HepG2 (cell line): ENCODE results near the gene ATP8A2. TPM values are rescaled to one million over a fixed set of nuclear protein-coding genes. Genes with fewer than 3 reads are reported as not detected.

Experiments used
- ATAC-seq: fragments of 200-7000 bp; cut with Tn5 transposase; 3 replicates; pipeline ENCODE4 v1.9.1; 2020; ENCODE audit warnings: mild to moderate bottlenecking, moderate library complexity
- BruUV-seq: library from RNA; stranded (reverse); fragments of 400-500 nt; replicated peaks from 2 replicates; lab custom pipeline; 2021; lab: Mats Ljungman, UMichigan
- CTCF ChIA-PET: fragments of 300-600 bp; formaldehyde crosslinking; extraction: SDS; loops from one replicate; lab custom pipeline; 2021; ENCODE audit warnings: low total read pairs, inconsistent platforms, low intra/inter-chr PET ratio; lab: Yijun Ruan, JAX
- POLR2A ChIA-PET: fragments of 350-600 bp; sonication (Branson Sonifier 250); formaldehyde crosslinking; loops from one replicate; lab custom pipeline; 2020; ENCODE audit warnings: antibody characterized with exemption, inconsistent platforms; lab: Yijun Ruan, JAX
- DNase-seq: peaks from one replicate; pipeline ENCODE4 v3.0.0-alpha.2; 2015; ENCODE audit warnings: low spot score
- FAIRE-seq: peaks from 3 replicates; lab custom pipeline; 2011; peaks lifted over from hg19 to GRCh38; lab: Jason Lieb, UNC
- H2AFZ ChIP-seq: one replicate; pipeline ENCODE4 v1.6.1; 2011; ENCODE audit warnings: low read length, inconsistent platforms
- H3K27ac ChIP-seq: fragments of 300-600 bp; 3 replicates; pipeline ENCODE4 v1.8.0; 2011; ENCODE audit warnings: mixed run types, mild to moderate bottlenecking, mixed read lengths, low read length, inconsistent platforms; ENCODE audit not compliant: insufficient read depth; ENCODE audit errors: extremely low read length
- H3K27me3 ChIP-seq, 2 experiments: fragments of 200-600 bp in 1 of 2; 2 replicates in 1 of 2; 3 replicates in 1 of 2; pipeline versions ENCODE4 v1.6.0 to v1.8.0; 2011; ENCODE audit warnings: low read length in 2 of 2, mild to moderate bottlenecking in 2 of 2, moderate library complexity in 2 of 2, inconsistent platforms in 1 of 2; ENCODE audit not compliant: insufficient read depth in 2 of 2, control insufficient read depth in 1 of 2
- H3K36me3 ChIP-seq, 2 experiments: fragments of 200-600 bp in 1 of 2; replicated peaks in 1 of 2; 2 replicates in 1 of 2; 3 replicates in 1 of 2; pipeline versions ENCODE4 v1.5.1 to v1.8.0; 2011; ENCODE audit warnings: low read length in 2 of 2, inconsistent platforms in 1 of 2; ENCODE audit not compliant: insufficient read depth in 2 of 2, control insufficient read depth in 1 of 2
- H3K4me1 ChIP-seq: 2 replicates; pipeline ENCODE4 v1.5.1; 2012; ENCODE audit warnings: low read length, inconsistent platforms; ENCODE audit not compliant: insufficient read depth
- H3K4me2 ChIP-seq: 2 replicates; pipeline ENCODE4 v1.6.0; 2011; ENCODE audit warnings: low read depth, low read length, inconsistent platforms
- H3K4me3 ChIP-seq, 3 experiments: fragments of 200-600 bp in 1 of 3; sonication (generic), shearing (Covaris generic) in 1 of 3; replicated peaks in 1 of 3; 2 replicates each; pipeline ENCODE4 v1.5.1; 2011 to 2016; ENCODE audit warnings: low read length in 3 of 3, inconsistent platforms in 2 of 3, low read depth in 2 of 3, mild to moderate bottlenecking in 2 of 3, control low read depth in 1 of 3, mixed read lengths in 1 of 3; ENCODE audit not compliant: insufficient read depth in 1 of 3
- H3K79me2 ChIP-seq: one replicate; pipeline ENCODE4 v1.6.1; 2011; ENCODE audit warnings: low read length, inconsistent platforms; ENCODE audit not compliant: insufficient read depth
- H3K9ac ChIP-seq: 2 replicates; pipeline ENCODE4 v1.6.0; 2011; ENCODE audit warnings: mild to moderate bottlenecking, low read depth, low read length, inconsistent platforms; ENCODE audit not compliant: insufficient read depth
- H3K9me3 ChIP-seq: 2 replicates; pipeline ENCODE4 v1.5.1; 2012; ENCODE audit warnings: mild to moderate bottlenecking, low read length
- H4K20me1 ChIP-seq: 2 replicates; pipeline ENCODE4 v1.6.0; 2011; ENCODE audit warnings: inconsistent platforms, mild to moderate bottlenecking, low read length, moderate library complexity; ENCODE audit not compliant: insufficient read depth
- CREB1 ChIP-seq, 2 experiments: fragments of 450-650 bp in 1 of 2; IDR thresholded peaks; 2 replicates each; pipeline ENCODE4 v1.6.1; 2016 to 2017; ENCODE audit warnings: control low read depth in 1 of 2, mild to moderate bottlenecking in 1 of 2, missing compliant biosample characterization in 1 of 2, missing genetic modification characterization in 1 of 2
- HNF4G ChIP-seq, 2 experiments: sonication (generic) in 1 of 2; formaldehyde crosslinking in 1 of 2; IDR thresholded peaks; 2 replicates each; pipeline versions ENCODE4 v1.4.0 to v1.6.1; 2011 to 2020; ENCODE audit warnings: borderline replicate concordance in 2 of 2, low read depth in 2 of 2, mild to moderate bottlenecking in 2 of 2, low read length in 1 of 2, missing genetic modification reagents in 1 of 2, moderate library complexity in 1 of 2
- MED13 ChIP-seq: sonication (generic); formaldehyde crosslinking; IDR thresholded peaks from 2 replicates; pipeline ENCODE4 v1.5.0; 2020; ENCODE audit warnings: missing genetic modification reagents
- NCOR1 ChIP-seq: fragments of 200-600 bp; sonication (generic); IDR thresholded peaks from 2 replicates; pipeline ENCODE4 v1.7.0; 2017; ENCODE audit warnings: antibody characterized with exemption, low read length, borderline replicate concordance
- PLRG1 ChIP-seq: fragments of 450-650 bp; conservative IDR thresholded peaks from 2 replicates; pipeline ENCODE4 v1.6.1; 2016
- RBM39 ChIP-seq: fragments of 200-400 bp; formaldehyde crosslinking; IDR thresholded peaks from one replicate; pipeline ENCODE4 v1.6.1; 2018; ENCODE audit warnings: antibody characterized with exemption, mild to moderate bottlenecking, low read depth, low read length; ENCODE audit not compliant: poor library complexity, severe bottlenecking
- SMARCE1 ChIP-seq: fragments of 450-650 bp; IDR thresholded peaks from 2 replicates; pipeline ENCODE4 v1.6.1; 2017; ENCODE audit warnings: borderline replicate concordance
- TBL1XR1 ChIP-seq: fragments of 150-350 bp; IDR thresholded peaks from 2 replicates; pipeline ENCODE4 v1.6.1; 2014; ENCODE audit warnings: borderline replicate concordance, low read length; ENCODE audit not compliant: partially characterized antibody
- ZNF12 ChIP-seq: sonication (generic); formaldehyde crosslinking; IDR thresholded peaks from 2 replicates; pipeline ENCODE4 v1.5.0; 2020; ENCODE audit warnings: missing genetic modification reagents
- ZNF20 ChIP-seq: sonication (generic); formaldehyde crosslinking; IDR thresholded peaks from 2 replicates; pipeline ENCODE4 v1.4.0; 2020; ENCODE audit warnings: mild to moderate bottlenecking, moderate library complexity, missing genetic modification reagents
- ZNF24 ChIP-seq: fragments of 450-650 bp; IDR thresholded peaks from 2 replicates; pipeline ENCODE4 v1.6.1; 2017; ENCODE audit warnings: antibody characterized with exemption, mild to moderate bottlenecking
- ZNF451 ChIP-seq: sonication (generic); formaldehyde crosslinking; IDR thresholded peaks from 2 replicates; pipeline ENCODE4 v1.5.0; 2020; ENCODE audit warnings: mild to moderate bottlenecking, missing genetic modification reagents
- WGBS: methylation state at CpG from one replicate; pipeline ENCODE4 v1.1.6; 2017; ENCODE audit warnings: low lambda C conversion rate; 5-methylcytosine and 5-hydroxymethylcytosine counted together
- in situ Hi-C: cut with HindIII; loops from 2 replicates; pipeline ENCODE4 v1.10.0; 2017; ENCODE audit warnings: low pct_unique_long_range_greater_than_20kb; ENCODE audit not compliant: extremely low pct_ligation_motif_present
- intact Hi-C: fragments of 100-400 bp; cut with micrococcal nuclease; formaldehyde crosslinking; loops from one replicate; pipeline ENCODE4 v1.10.0; 2022; ENCODE audit not compliant: unreplicated experiment
- polyA plus RNA-seq, 8 experiments: library from polyadenylated mRNA; depleted of rRNA in 3 of 8; stranded (reverse) in 7 of 8; unstranded in 1 of 8; fragments of >200 nt; fragmentation: Illumina TruSeq in 4 of 8; extraction: Trizol in 4 of 8; gene quantifications; 2 replicates each; pipeline versions ENCODE4 v1.2.1 to v1.2.3, GENCODE V29; 2011 to 2016; ENCODE audit warnings: low read depth in 4 of 8, missing spikeins in 1 of 8, mixed read lengths in 1 of 8; ENCODE audit not compliant: insufficient read depth in 1 of 8
- total RNA-seq, 5 experiments: library from RNA; depleted of rRNA; stranded (reverse); fragments of >200 nt; fragmentation: Illumina TruSeq; extraction: Trizol; gene quantifications; 2 replicates each; pipeline ENCODE4 v1.2.3, GENCODE V29; 2016; ENCODE audit warnings: low read depth in 1 of 5
- TF ChIP-seq, protein P1 (sequence below): sonication (generic); formaldehyde crosslinking; conservative IDR thresholded peaks from 2 replicates; pipeline ENCODE4 v1.4.0; 2020; ENCODE audit warnings: missing genetic modification reagents
- TF ChIP-seq, protein P2 (sequence below): sonication (generic); formaldehyde crosslinking; IDR thresholded peaks from 2 replicates; pipeline ENCODE4 v1.4.0; 2020; ENCODE audit warnings: mild to moderate bottlenecking, missing genetic modification reagents, borderline replicate concordance
- TF ChIP-seq, protein P3 (sequence below): sonication (generic); formaldehyde crosslinking; IDR thresholded peaks from 2 replicates; pipeline ENCODE4 v1.4.0; 2020; ENCODE audit warnings: missing genetic modification reagents
- TF ChIP-seq, protein P4 (sequence below): sonication (generic); formaldehyde crosslinking; conservative IDR thresholded peaks from 2 replicates; pipeline ENCODE4 v1.4.0; 2020; ENCODE audit warnings: missing genetic modification reagents

The ATP8A2 gene
- total and polyA plus RNA-seq, 2 of the 13 experiments (the other 11 are each of a cell fraction or from before 2014, with no cell fraction given) = 0.09 TPM; not detected in 1

DNA sequence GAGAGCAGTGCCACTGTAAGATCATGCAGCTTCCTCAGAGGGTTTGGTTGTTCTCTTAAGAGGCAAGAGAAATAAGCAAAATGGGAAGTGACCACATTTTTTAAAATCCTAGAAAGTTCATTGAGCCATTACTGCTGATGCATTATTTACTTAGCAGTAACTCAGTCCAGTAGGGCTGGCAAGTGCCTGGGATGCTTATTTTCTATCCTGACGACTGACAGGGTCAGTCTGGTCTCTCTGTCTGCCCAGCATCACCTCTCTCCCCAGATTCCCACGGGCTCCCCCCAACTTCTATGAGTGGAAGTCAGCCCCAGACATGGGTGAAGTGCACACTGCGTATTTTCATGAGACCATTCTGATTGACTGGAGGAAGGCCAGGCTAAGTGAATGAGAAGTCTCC lies 669.7 kb downstream of the ATP8A2 start:
- no peak for DNase-seq
- Histone ChIP-seq H4K20me1 (no peaks in the 10 kb centered on the region), H2AFZ (no peak overlapping the region), H3K4me1 (no peaks in the 10 kb centered on the region), H3K9ac (no peak overlapping the region), H3K9me3 (no peaks in the 10 kb centered on the region), H3K27me3 (peaks cover 0 to 4% of the 10 kb centered on the region in 2 experiments; a peak in 1 of 5 replicates), H3K27ac (no peak overlapping the region), H3K4me2 (no peak overlapping the region), H3K36me3 (no peaks in the 10 kb centered on the region), H3K4me3 (no peak overlapping the region), H3K79me2 (no peaks in the 10 kb centered on the region)
- POLR2A ChIA-PET = no interaction called here
- intact Hi-C loops = no loop called here
- ATAC-seq = no peak
- WGBS = 13% methylated on average over 3 of the region's 3 CpGs
- CTCF ChIA-PET = no interaction called here
- FAIRE-seq = no peak
- in situ Hi-C loops = no loop called here
- no TSS peak for BruUV-seq
- no peak for TF ChIP-seq MED13
- TF ChIP-seq, protein P1, sequence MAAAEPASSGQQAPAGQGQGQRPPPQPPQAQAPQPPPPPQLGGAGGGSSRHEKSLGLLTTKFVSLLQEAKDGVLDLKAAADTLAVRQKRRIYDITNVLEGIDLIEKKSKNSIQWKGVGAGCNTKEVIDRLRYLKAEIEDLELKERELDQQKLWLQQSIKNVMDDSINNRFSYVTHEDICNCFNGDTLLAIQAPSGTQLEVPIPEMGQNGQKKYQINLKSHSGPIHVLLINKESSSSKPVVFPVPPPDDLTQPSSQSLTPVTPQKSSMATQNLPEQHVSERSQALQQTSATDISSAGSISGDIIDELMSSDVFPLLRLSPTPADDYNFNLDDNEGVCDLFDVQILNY = no peak
- no peak for TF ChIP-seq ZNF24
- TF ChIP-seq, protein P2, sequence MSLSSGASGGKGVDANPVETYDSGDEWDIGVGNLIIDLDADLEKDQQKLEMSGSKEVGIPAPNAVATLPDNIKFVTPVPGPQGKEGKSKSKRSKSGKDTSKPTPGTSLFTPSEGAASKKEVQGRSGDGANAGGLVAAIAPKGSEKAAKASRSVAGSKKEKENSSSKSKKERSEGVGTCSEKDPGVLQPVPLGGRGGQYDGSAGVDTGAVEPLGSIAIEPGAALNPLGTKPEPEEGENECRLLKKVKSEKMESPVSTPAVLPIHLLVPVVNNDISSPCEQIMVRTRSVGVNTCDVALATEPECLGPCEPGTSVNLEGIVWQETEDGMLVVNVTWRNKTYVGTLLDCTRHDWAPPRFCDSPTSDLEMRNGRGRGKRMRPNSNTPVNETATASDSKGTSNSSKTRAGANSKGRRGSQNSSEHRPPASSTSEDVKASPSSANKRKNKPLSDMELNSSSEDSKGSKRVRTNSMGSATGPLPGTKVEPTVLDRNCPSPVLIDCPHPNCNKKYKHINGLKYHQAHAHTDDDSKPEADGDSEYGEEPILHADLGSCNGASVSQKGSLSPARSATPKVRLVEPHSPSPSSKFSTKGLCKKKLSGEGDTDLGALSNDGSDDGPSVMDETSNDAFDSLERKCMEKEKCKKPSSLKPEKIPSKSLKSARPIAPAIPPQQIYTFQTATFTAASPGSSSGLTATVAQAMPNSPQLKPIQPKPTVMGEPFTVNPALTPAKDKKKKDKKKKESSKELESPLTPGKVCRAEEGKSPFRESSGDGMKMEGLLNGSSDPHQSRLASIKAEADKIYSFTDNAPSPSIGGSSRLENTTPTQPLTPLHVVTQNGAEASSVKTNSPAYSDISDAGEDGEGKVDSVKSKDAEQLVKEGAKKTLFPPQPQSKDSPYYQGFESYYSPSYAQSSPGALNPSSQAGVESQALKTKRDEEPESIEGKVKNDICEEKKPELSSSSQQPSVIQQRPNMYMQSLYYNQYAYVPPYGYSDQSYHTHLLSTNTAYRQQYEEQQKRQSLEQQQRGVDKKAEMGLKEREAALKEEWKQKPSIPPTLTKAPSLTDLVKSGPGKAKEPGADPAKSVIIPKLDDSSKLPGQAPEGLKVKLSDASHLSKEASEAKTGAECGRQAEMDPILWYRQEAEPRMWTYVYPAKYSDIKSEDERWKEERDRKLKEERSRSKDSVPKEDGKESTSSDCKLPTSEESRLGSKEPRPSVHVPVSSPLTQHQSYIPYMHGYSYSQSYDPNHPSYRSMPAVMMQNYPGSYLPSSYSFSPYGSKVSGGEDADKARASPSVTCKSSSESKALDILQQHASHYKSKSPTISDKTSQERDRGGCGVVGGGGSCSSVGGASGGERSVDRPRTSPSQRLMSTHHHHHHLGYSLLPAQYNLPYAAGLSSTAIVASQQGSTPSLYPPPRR (CRISPR knock-in tag) = no peak
- no peak for TF ChIP-seq TBL1XR1
- TF ChIP-seq, protein P3, sequence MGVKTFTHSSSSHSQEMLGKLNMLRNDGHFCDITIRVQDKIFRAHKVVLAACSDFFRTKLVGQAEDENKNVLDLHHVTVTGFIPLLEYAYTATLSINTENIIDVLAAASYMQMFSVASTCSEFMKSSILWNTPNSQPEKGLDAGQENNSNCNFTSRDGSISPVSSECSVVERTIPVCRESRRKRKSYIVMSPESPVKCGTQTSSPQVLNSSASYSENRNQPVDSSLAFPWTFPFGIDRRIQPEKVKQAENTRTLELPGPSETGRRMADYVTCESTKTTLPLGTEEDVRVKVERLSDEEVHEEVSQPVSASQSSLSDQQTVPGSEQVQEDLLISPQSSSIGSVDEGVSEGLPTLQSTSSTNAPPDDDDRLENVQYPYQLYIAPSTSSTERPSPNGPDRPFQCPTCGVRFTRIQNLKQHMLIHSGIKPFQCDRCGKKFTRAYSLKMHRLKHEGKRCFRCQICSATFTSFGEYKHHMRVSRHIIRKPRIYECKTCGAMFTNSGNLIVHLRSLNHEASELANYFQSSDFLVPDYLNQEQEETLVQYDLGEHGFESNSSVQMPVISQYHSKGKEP = no peak
- TF ChIP-seq RBM39 = no peak
- no peak for TF ChIP-seq ZNF451
- TF ChIP-seq, protein P4, sequence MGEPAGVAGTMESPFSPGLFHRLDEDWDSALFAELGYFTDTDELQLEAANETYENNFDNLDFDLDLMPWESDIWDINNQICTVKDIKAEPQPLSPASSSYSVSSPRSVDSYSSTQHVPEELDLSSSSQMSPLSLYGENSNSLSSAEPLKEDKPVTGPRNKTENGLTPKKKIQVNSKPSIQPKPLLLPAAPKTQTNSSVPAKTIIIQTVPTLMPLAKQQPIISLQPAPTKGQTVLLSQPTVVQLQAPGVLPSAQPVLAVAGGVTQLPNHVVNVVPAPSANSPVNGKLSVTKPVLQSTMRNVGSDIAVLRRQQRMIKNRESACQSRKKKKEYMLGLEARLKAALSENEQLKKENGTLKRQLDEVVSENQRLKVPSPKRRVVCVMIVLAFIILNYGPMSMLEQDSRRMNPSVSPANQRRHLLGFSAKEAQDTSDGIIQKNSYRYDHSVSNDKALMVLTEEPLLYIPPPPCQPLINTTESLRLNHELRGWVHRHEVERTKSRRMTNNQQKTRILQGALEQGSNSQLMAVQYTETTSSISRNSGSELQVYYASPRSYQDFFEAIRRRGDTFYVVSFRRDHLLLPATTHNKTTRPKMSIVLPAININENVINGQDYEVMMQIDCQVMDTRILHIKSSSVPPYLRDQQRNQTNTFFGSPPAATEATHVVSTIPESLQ (CRISPR knock-in tag) = no peak
- no peak for TF ChIP-seq CREB1 (IDR thresholded peaks at IDR 0.05)
- no peak for TF ChIP-seq CREB1 (CRISPR knock-in tag; IDR thresholded peaks at IDR 0.05)
- no peak for TF ChIP-seq PLRG1
- TF ChIP-seq SMARCE1 = no peak
- TF ChIP-seq HNF4G (IDR thresholded peaks at IDR 0.05; ENCODE audit: borderline replicate concordance, low read depth, low read length) = no peak
- TF ChIP-seq HNF4G (CRISPR knock-in tag; IDR thresholded peaks at IDR 0.05; ENCODE audit: borderline replicate concordance, low read depth) = no peak
- no peak for TF ChIP-seq NCOR1
- no peak for TF ChIP-seq ZNF20 (CRISPR knock-in tag)
- TF ChIP-seq ZNF12 (CRISPR knock-in tag) = no peak
